H1 (cell line): ENCODE data around the gene ESPNL. TPM values are rescaled to one million over a fixed set of nuclear protein-coding genes. Genes with fewer than 3 reads are reported as not detected.

Source experiments
- CTCF ChIA-PET: fragments of 300-600 bp; sonication (Branson Sonifier 250); formaldehyde crosslinking; loops from one replicate; lab custom pipeline; 2021; ENCODE audit not compliant: partially characterized antibody; lab: Charles Lee
- POLR2A ChIA-PET: fragments of 300-600 bp; sonication (Branson Sonifier 250); formaldehyde crosslinking; loops from one replicate; lab custom pipeline; 2021; ENCODE audit warnings: inconsistent platforms; ENCODE audit not compliant: partially characterized antibody; lab: Charles Lee
- DNase-seq, 2 experiments: peaks; one replicate each; pipeline versions ENCODE4 v3.0.0 to v3.0.0-alpha.2; 2010 to 2022; ENCODE audit warnings: low spot score in 2 of 2, low read depth in 1 of 2, mixed read lengths in 1 of 2
- FAIRE-seq: peaks from 2 replicates; lab custom pipeline; 2011; peaks lifted over from hg19 to GRCh38; lab: Jason Lieb, UNC
- H2AFZ ChIP-seq: 2 replicates; pipeline ENCODE4 v1.8.1; 2012; ENCODE audit warnings: low read length, inconsistent platforms
- H2AK5ac ChIP-seq: 2 replicates; pipeline ENCODE4 v1.6.1; 2013; ENCODE audit warnings: low read depth, low read length
- H2BK120ac ChIP-seq: replicated peaks from 2 replicates; pipeline ENCODE3; 2013; ENCODE audit warnings: low read depth, low read length, inconsistent platforms
- H2BK12ac ChIP-seq: 2 replicates; pipeline ENCODE4 v1.6.1; 2013; ENCODE audit warnings: low read depth, low read length
- H2BK15ac ChIP-seq: 2 replicates; pipeline ENCODE4 v1.6.1; 2013; ENCODE audit warnings: low read length
- H2BK20ac ChIP-seq: 2 replicates; pipeline ENCODE4 v1.6.1; 2013; ENCODE audit warnings: low read length
- H2BK5ac ChIP-seq: 2 replicates; pipeline ENCODE4 v1.6.1; 2013; ENCODE audit warnings: low read depth, low read length
- H3K14ac ChIP-seq: 2 replicates; pipeline ENCODE4 v1.6.1; 2013; ENCODE audit warnings: inconsistent platforms; ENCODE audit not compliant: insufficient read length
- H3K18ac ChIP-seq: 2 replicates; pipeline ENCODE4 v1.6.1; 2013; ENCODE audit warnings: low read length; ENCODE audit errors: extremely low read depth
- H3K23ac ChIP-seq: 2 replicates; pipeline ENCODE4 v1.6.1; 2013; ENCODE audit warnings: inconsistent platforms; ENCODE audit not compliant: insufficient read length
- H3K23me2 ChIP-seq: 2 replicates; pipeline ENCODE4 v1.6.1; 2013; ENCODE audit warnings: low read depth, low read length
- H3K27ac ChIP-seq: 2 replicates; pipeline ENCODE4 v1.6.1; 2011; ENCODE audit warnings: low read depth, low read length, inconsistent platforms
- H3K27me3 ChIP-seq, 4 experiments: replicated peaks in 1 of 4; 1 replicate in 1 of 4; 2 replicates in 3 of 4; pipeline versions ENCODE4 v1.6.1 to v1.8.1; 2011 to 2013; ENCODE audit warnings: low read length in 3 of 4, mild to moderate bottlenecking in 3 of 4, inconsistent platforms in 2 of 4, mixed read lengths in 2 of 4, moderate library complexity in 1 of 4; ENCODE audit not compliant: control insufficient read depth in 3 of 4, insufficient read depth in 3 of 4; ENCODE audit errors: extremely low read depth in 1 of 4
- H3K36me3 ChIP-seq, 4 experiments: 2 replicates each; pipeline versions ENCODE4 v1.6.1 to v1.8.1; 2011 to 2013; ENCODE audit warnings: mild to moderate bottlenecking in 4 of 4, low read length in 3 of 4, moderate library complexity in 2 of 4, control low read depth in 1 of 4, inconsistent platforms in 1 of 4; ENCODE audit not compliant: insufficient read depth in 4 of 4, control insufficient read depth in 2 of 4
- H3K4ac ChIP-seq: replicated peaks from 2 replicates; pipeline ENCODE3; 2013; ENCODE audit warnings: low read length, low read depth, mixed read lengths, inconsistent platforms; ENCODE audit not compliant: insufficient read length
- H3K4me1 ChIP-seq, 4 experiments: replicated peaks in 1 of 4; 1 replicate in 1 of 4; 2 replicates in 3 of 4; pipeline versions ENCODE4 v1.6.1 to v1.8.1; 2011 to 2013; ENCODE audit warnings: low read length in 3 of 4, inconsistent platforms in 2 of 4, mixed read lengths in 1 of 4; ENCODE audit not compliant: insufficient read depth in 4 of 4, control insufficient read depth in 3 of 4
- H3K4me2 ChIP-seq, 2 experiments: 2 replicates each; pipeline versions ENCODE4 v1.6.1 to v1.8.1; 2011 to 2013; ENCODE audit warnings: low read depth in 2 of 2, low read length in 2 of 2, control low read depth in 1 of 2, inconsistent platforms in 1 of 2, mild to moderate bottlenecking in 1 of 2; ENCODE audit not compliant: insufficient read depth in 1 of 2
- H3K4me3 ChIP-seq, 4 experiments: fragments of 200-600, 300-600 bp in 1 of 4; sonication (generic), shearing (Covaris generic), sonication (Bioruptor Twin) in 1 of 4; 2 replicates each; pipeline versions ENCODE4 v1.5.1 to v1.8.1; 2011 to 2016; ENCODE audit warnings: low read length in 4 of 4, low read depth in 3 of 4, control low read depth in 2 of 4, inconsistent platforms in 2 of 4, mild to moderate bottlenecking in 2 of 4, mixed read lengths in 1 of 4, moderate library complexity in 1 of 4; ENCODE audit not compliant: insufficient read depth in 2 of 4; ENCODE audit errors: extremely low read depth in 1 of 4
- H3K56ac ChIP-seq: replicated peaks from 2 replicates; pipeline ENCODE3; 2013; ENCODE audit warnings: low read depth, mild to moderate bottlenecking, mixed read lengths, low read length, inconsistent platforms; ENCODE audit not compliant: insufficient read length
- H3K79me1 ChIP-seq: 2 replicates; pipeline ENCODE4 v1.6.1; 2013; ENCODE audit warnings: low read depth, low read length, control low read depth
- H3K79me2 ChIP-seq, 2 experiments: 2 replicates each; pipeline versions ENCODE4 v1.6.1 to v1.8.1; 2012 to 2013; ENCODE audit warnings: low read length in 2 of 2, mild to moderate bottlenecking in 2 of 2, inconsistent platforms in 1 of 2; ENCODE audit not compliant: insufficient read depth in 2 of 2, control insufficient read depth in 1 of 2
- H3K9ac ChIP-seq, 4 experiments: replicated peaks in 1 of 4; 1 replicate in 1 of 4; 2 replicates in 3 of 4; pipeline versions ENCODE4 v1.6.1 to v1.8.1; 2011 to 2013; ENCODE audit warnings: low read depth in 3 of 4, low read length in 3 of 4, control low read depth in 2 of 4, mild to moderate bottlenecking in 2 of 4, moderate library complexity in 2 of 4, inconsistent platforms in 1 of 4; ENCODE audit errors: extremely low read depth in 1 of 4
- H3K9me3 ChIP-seq, 2 experiments: 2 replicates each; pipeline versions ENCODE4 v1.6.1 to v1.8.1; 2012 to 2013; ENCODE audit warnings: mild to moderate bottlenecking in 2 of 2, moderate library complexity in 2 of 2, control low read depth in 1 of 2, inconsistent platforms in 1 of 2, low read depth in 1 of 2, low read length in 1 of 2, mixed read lengths in 1 of 2; ENCODE audit not compliant: insufficient read depth in 2 of 2
- H4K20me1 ChIP-seq, 2 experiments: replicated peaks in 1 of 2; 2 replicates each; pipeline versions ENCODE3 to v1.8.1; 2011 to 2013; ENCODE audit warnings: inconsistent platforms in 2 of 2, low read length in 2 of 2, mild to moderate bottlenecking in 1 of 2; ENCODE audit not compliant: insufficient read depth in 2 of 2, control insufficient read depth in 1 of 2
- H4K5ac ChIP-seq: 2 replicates; pipeline ENCODE4 v1.6.1; 2013; ENCODE audit warnings: low read length, low read depth, mixed read lengths, inconsistent platforms; ENCODE audit not compliant: insufficient read length
- H4K8ac ChIP-seq: 2 replicates; pipeline ENCODE4 v1.8.0; 2013; ENCODE audit warnings: mild to moderate bottlenecking, moderate library complexity, low read length, inconsistent platforms; ENCODE audit not compliant: insufficient read depth; ENCODE audit errors: extremely low read depth
- H4K91ac ChIP-seq: replicated peaks from 2 replicates; pipeline ENCODE3; 2013; ENCODE audit warnings: low read length, mixed read lengths, inconsistent platforms; ENCODE audit not compliant: insufficient read length
- BRCA1 ChIP-seq: IDR thresholded peaks from 2 replicates; pipeline ENCODE4 v1.6.1; 2012; ENCODE audit warnings: low read depth, low read length, improper control_type of control experiment
- JUND ChIP-seq: IDR thresholded peaks from 2 replicates; pipeline ENCODE4 v1.6.1; 2011; ENCODE audit warnings: mild to moderate bottlenecking, improper control_type of control experiment, low read length
- KDM4A ChIP-seq: IDR thresholded peaks from one replicate; pipeline ENCODE4 v1.7.1; 2012; ENCODE audit warnings: low read depth, mild to moderate bottlenecking, moderate library complexity, low read length, inconsistent platforms; ENCODE audit not compliant: severe bottlenecking
- KDM5A ChIP-seq: fragments of 200-600 bp; IDR thresholded peaks from 2 replicates; pipeline ENCODE4 v1.7.1; 2012; ENCODE audit warnings: mild to moderate bottlenecking, low read length, inconsistent platforms, mixed read lengths
- SRF ChIP-seq: IDR thresholded peaks from 2 replicates; pipeline ENCODE4 v1.6.1; 2011; ENCODE audit warnings: mild to moderate bottlenecking, low read depth, low read length, moderate library complexity
- WGBS, 2 experiments: shearing (Covaris generic) in 1 of 2; methylation state at CpG; one replicate each; pipeline versions ENCODE4 v1.1.6 to v1.1.7; 2013 to 2015; ENCODE audit warnings: low lambda C conversion rate in 2 of 2, mixed read lengths in 2 of 2, inconsistent platforms in 1 of 2, low coverage in 1 of 2, missing lambda C conversion rate in 1 of 2; ENCODE audit not compliant: insufficient replicate concordance in 2 of 2, insufficient coverage in 1 of 2, insufficient read length in 1 of 2; ENCODE audit errors: extremely low coverage in 1 of 2, missing lambda C conversion rate in 1 of 2; 5-methylcytosine and 5-hydroxymethylcytosine counted together
- polyA plus RNA-seq, 7 experiments: library from polyadenylated mRNA; depleted of rRNA in 3 of 7; stranded (reverse) in 5 of 7; unstranded in 2 of 7; fragments of >200 nt in 5 of 7; fragments of 200-250 nt in 2 of 7; gene quantifications; 1 replicate in 5 of 7; 2 replicates in 1 of 7; 4 replicates in 1 of 7; pipeline versions ENCODE4 v1.2.1 to v1.2.3, GENCODE V29; 2011 to 2013; ENCODE audit warnings: missing spikeins in 2 of 7, mixed read lengths in 2 of 7
- total RNA-seq: library from RNA; stranded (reverse); fragmentation: NEBNext Ultra II Directional; extraction: Animal tissue kit (Norgen Biotek cat#: 25700); gene quantifications from 2 replicates; pipeline ENCODE4 v1.2.1, GENCODE V29; 2021

Gene ESPNL
- total and polyA plus RNA-seq, 2 of the 8 experiments (the other 6 are each of a cell fraction or from before 2014, with no cell fraction given) = 0.68 to 1.3 TPM

DNA sequence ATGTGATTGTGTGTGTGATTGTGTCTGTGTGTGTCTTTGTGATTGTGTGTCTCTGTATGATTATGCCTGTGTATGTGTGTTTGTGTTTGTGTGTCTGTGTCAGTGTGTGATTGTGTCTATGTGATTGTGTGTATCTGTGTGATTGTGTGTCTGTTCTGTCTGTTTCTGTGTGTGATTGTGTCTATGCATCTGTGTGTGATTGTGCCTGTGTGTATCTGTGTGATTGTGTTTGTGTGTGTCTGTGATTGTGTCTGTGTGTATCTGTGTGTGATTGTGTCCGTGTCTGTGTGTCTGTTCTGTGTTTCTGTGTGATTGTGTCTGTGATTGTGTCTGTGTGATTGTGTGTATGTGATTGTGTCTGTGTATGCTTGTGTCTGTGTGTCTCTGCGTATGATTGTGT lies 26.2 kb downstream of the ESPNL start:
- Histone ChIP-seq H2BK5ac (no peak overlapping the region; the same call in 1 of the 2 replicates), H4K8ac (no peak overlapping the region), H3K27me3 (no peaks in the 10 kb centered on the region), H4K20me1 (peaks cover 0 to 14% of the 10 kb centered on the region in 2 experiments), H2BK120ac (peak overlapping the region; percentile 64), H3K4me1 (peaks cover 0 to 13% (median 0%) of the 10 kb centered on the region in 4 experiments; a peak in 2 of 7 replicates), H3K4me2 (no peak overlapping the region; a peak in 1 of 4 replicates), H3K18ac (no peak overlapping the region), H3K23ac (peak overlapping the region; percentile 6), H4K5ac (no peak overlapping the region), H3K14ac (no peak overlapping the region), H3K27ac (no peak overlapping the region), H2BK12ac (peak overlapping the region; percentile 68; the same call in 1 of the 2 replicates), H2BK15ac (0 out of 2 replicates have a peak overlapping the region, but pooled peaks have one; percentile 48), H3K79me2 (no peaks in the 10 kb centered on the region), H3K4me3 (no peak overlapping the region), H3K23me2 (peaks cover 15% of the 10 kb centered on the region), H2BK20ac (0 out of 2 replicates have a peak overlapping the region, but pooled peaks have one; percentile 6), H2AFZ (no peak overlapping the region), H3K4ac (no peak overlapping the region), H2AK5ac (peak overlapping the region; percentile 94), H3K79me1 (no peaks in the 10 kb centered on the region), H3K9ac (no peak overlapping the region), H3K9me3 (0 out of 4 replicates have a peak, but pooled peaks cover 0 to 4% of the 10 kb centered on the region in 2 experiments), H3K36me3 (no peaks in the 10 kb centered on the region; a peak in 1 of 8 replicates), H4K91ac (peak overlapping the region; percentile 95), H3K56ac (peak overlapping the region; percentile 65)
- DNase-seq (no peak), FAIRE-seq (peak; percentile 68)
- WGBS, 2 experiments = 93% methylated on average over 2 of the region's 2 CpGs; no CpG with 5 or more reads in 1 of the 2 experiments
- CTCF ChIA-PET = no interaction called here
- TF ChIP-seq KDM4A (no peak), SRF (no peak), BRCA1 (no peak), KDM5A (no peak), JUND (no peak)
- POLR2A ChIA-PET = no interaction called here
